WTC11 (cell line): Measurements from ENCODE around the gene PXK. TPM values are rescaled to one million over a fixed set of nuclear protein-coding genes. Genes with fewer than 3 reads are reported as not detected.

ENCODE experiments used
- ATAC-seq: fragments of 200-7000 bp; cut with Tn5 transposase; 2 replicates; pipeline ENCODE4 v1.10.0; 2021; ENCODE audit warnings: mild to moderate bottlenecking, moderate library complexity
- CTCF ChIA-PET: fragments of 300-600 bp; sonication (Branson Sonifier 250); formaldehyde crosslinking; loops from one replicate; lab custom pipeline; 2021; ENCODE audit warnings: antibody characterized with exemption; lab: Charles Lee
- POLR2A ChIA-PET: fragments of 350-600 bp; sonication (Branson Sonifier 250); formaldehyde crosslinking; loops from one replicate; lab custom pipeline; 2021; ENCODE audit warnings: antibody characterized with exemption; lab: Charles Lee
- DNase-seq: peaks from one replicate; pipeline ENCODE4 v3.0.0; 2021; ENCODE audit warnings: low spot score
- H3K27ac Mint-ChIP-seq: 2 replicates; pipeline ENCODE4 v1.8.0; 2021; ENCODE audit warnings: mixed read lengths
- H3K27me3 Mint-ChIP-seq: 2 replicates; pipeline ENCODE4 v1.8.0; 2021; ENCODE audit warnings: low read depth, mild to moderate bottlenecking, moderate library complexity, mixed read lengths
- H3K36me3 Mint-ChIP-seq: 2 replicates; pipeline ENCODE4 v1.8.0; 2021; ENCODE audit warnings: mixed read lengths
- H3K4me1 Mint-ChIP-seq: 2 replicates; pipeline ENCODE4 v1.8.0; 2022; ENCODE audit warnings: mixed read lengths
- H3K4me3 Mint-ChIP-seq: 2 replicates; pipeline ENCODE4 v1.8.0; 2021; ENCODE audit warnings: mild to moderate bottlenecking, moderate library complexity, mixed read lengths
- H3K9me3 Mint-ChIP-seq: 2 replicates; pipeline ENCODE4 v1.8.0; 2021; ENCODE audit warnings: mixed read lengths
- CREB1 ChIP-seq: sonication (generic); formaldehyde crosslinking; IDR thresholded peaks from 2 replicates; pipeline ENCODE4 v1.8.0; 2023; ENCODE audit warnings: mild to moderate bottlenecking, missing genetic modification reagents
- CREM ChIP-seq: sonication (generic); formaldehyde crosslinking; IDR thresholded peaks from 2 replicates; pipeline ENCODE4 v1.8.1; 2022; ENCODE audit warnings: mild to moderate bottlenecking, missing genetic modification reagents, moderate library complexity
- ESRRA ChIP-seq: sonication (generic); formaldehyde crosslinking; IDR thresholded peaks from 2 replicates; pipeline ENCODE4 v1.8.1; 2022; ENCODE audit warnings: mild to moderate bottlenecking, missing genetic modification reagents, borderline replicate concordance
- GRHL2 ChIP-seq: fragments of 250-450 bp; sonication (Bioruptor Pico); IDR thresholded peaks from 2 replicates; pipeline ENCODE4 v1.8.0; 2022; ENCODE audit warnings: mild to moderate bottlenecking, moderate library complexity; ENCODE audit not compliant: insufficient replicate concordance, severe bottlenecking
- KAT7 ChIP-seq: sonication (generic); formaldehyde crosslinking; IDR thresholded peaks from 2 replicates; pipeline ENCODE4 v1.8.1; 2023; ENCODE audit warnings: missing genetic modification reagents, mild to moderate bottlenecking, borderline replicate concordance
- NR2C2 ChIP-seq: sonication (generic); formaldehyde crosslinking; IDR thresholded peaks from 2 replicates; pipeline ENCODE4 v1.8.0; 2022; ENCODE audit warnings: mild to moderate bottlenecking, missing genetic modification reagents
- NR3C1 ChIP-seq: sonication (generic); formaldehyde crosslinking; conservative IDR thresholded peaks from 2 replicates; pipeline ENCODE4 v1.8.1; 2023; ENCODE audit warnings: low read depth, mild to moderate bottlenecking, missing genetic modification reagents
- PRRX2 ChIP-seq: fragments of 250-450 bp; sonication (Bioruptor Pico); IDR thresholded peaks from 2 replicates; pipeline ENCODE4 v1.8.0; 2021; ENCODE audit warnings: mild to moderate bottlenecking
- SOX15 ChIP-seq: fragments of 250-450 bp; sonication (Bioruptor Pico); IDR thresholded peaks from 2 replicates; pipeline ENCODE4 v1.9.0; 2021; ENCODE audit warnings: mild to moderate bottlenecking
- TP53 ChIP-seq: sonication (generic); formaldehyde crosslinking; IDR thresholded peaks from 2 replicates; pipeline ENCODE4 v1.8.1; 2023; ENCODE audit warnings: mild to moderate bottlenecking, missing genetic modification reagents
- total RNA-seq: library from RNA; stranded (reverse); gene quantifications from 3 replicates; pipeline ENCODE4 v1.2.3, GENCODE V29; 2021
- TF ChIP-seq, protein P1 (sequence below): fragments of 250-450 bp; sonication (Bioruptor Pico); IDR thresholded peaks from 2 replicates; pipeline ENCODE4 v1.9.0; 2021; ENCODE audit warnings: moderate library complexity, mild to moderate bottlenecking, inconsistent platforms, borderline replicate concordance
- TF ChIP-seq, protein P2 (sequence below): sonication (generic); formaldehyde crosslinking; IDR thresholded peaks from 2 replicates; pipeline ENCODE4 v1.8.0; 2023; ENCODE audit warnings: mild to moderate bottlenecking, missing genetic modification reagents
- TF ChIP-seq, protein P3 (sequence below): fragments of 250-450 bp; sonication (Bioruptor Pico); IDR thresholded peaks from 2 replicates; pipeline ENCODE4 v1.9.0; 2021; ENCODE audit warnings: mild to moderate bottlenecking, borderline replicate concordance
- TF ChIP-seq, protein P4 (sequence below): sonication (generic); formaldehyde crosslinking; IDR thresholded peaks from 2 replicates; pipeline ENCODE4 v1.8.1; 2023; ENCODE audit warnings: mild to moderate bottlenecking, missing genetic modification reagents, moderate library complexity
- TF ChIP-seq, protein P5 (sequence below): fragments of 250-450 bp; sonication (Bioruptor Pico); IDR thresholded peaks from 2 replicates; pipeline ENCODE4 v1.8.0; 2021; ENCODE audit warnings: mild to moderate bottlenecking
- TF ChIP-seq, protein P6 (sequence below): sonication (generic); formaldehyde crosslinking; conservative IDR thresholded peaks from 2 replicates; pipeline ENCODE4 v1.8.1; 2022; ENCODE audit warnings: mild to moderate bottlenecking, missing genetic modification reagents

Gene PXK
- total RNA-seq, 1 experiment from 2014 or later, result 9.4 TPM

DNA sequence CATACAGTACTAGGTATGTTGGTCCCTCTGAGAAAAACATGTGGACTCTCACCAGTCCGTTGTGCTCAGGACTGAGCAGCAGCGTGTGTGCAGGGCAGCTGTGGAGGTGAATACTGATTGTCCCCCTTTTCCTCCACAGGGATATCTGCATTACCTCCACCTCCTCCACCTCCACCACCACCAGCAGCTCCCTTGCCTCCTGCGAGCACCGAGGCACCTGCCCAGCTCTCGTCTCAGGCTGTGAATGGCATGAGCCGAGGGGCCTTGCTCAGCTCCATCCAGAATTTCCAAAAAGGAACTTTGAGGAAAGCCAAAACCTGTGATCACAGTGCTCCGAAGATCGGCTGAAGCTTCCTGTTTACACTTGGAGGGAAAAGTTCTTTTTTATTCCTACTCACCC, 91.9 kb downstream of the PXK start:
- peaks cover 52% of the 10 kb centered on the region for H3K36me3 Mint-ChIP-seq
- no peak for ATAC-seq
- POLR2A ChIA-PET, result interaction anchor here (0.8 to 1.2 kb wide), 2 partner anchors 8 to 10 kb away, joined by 3 read pairs; no protein-coding TSS in a partner anchor
- no peaks in the 10 kb centered on the region for H3K9me3 Mint-ChIP-seq
- no peak for DNase-seq
- H3K27ac Mint-ChIP-seq, result peak overlapping the region; percentile 65; the same call in 1 of the 2 replicates
- no peak overlapping the region for H3K4me3 Mint-ChIP-seq
- no peak for TF ChIP-seq TP53 (CRISPR knock-in tag)
- TF ChIP-seq ESRRA (CRISPR knock-in tag), result no peak
- no peak for TF ChIP-seq SOX15 (CRISPR knock-in tag)
- TF ChIP-seq KAT7 (CRISPR knock-in tag), result no peak
- TF ChIP-seq, protein P1, sequence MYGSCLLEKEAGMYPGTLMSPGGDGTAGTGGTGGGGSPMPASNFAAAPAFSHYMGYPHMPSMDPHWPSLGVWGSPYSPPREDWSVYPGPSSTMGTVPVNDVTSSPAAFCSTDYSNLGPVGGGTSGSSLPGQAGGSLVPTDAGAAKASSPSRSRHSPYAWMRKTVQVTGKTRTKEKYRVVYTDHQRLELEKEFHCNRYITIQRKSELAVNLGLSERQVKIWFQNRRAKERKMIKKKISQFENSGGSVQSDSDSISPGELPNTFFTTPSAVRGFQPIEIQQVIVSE (CRISPR knock-in tag), result no peak
- no peak for TF ChIP-seq NR3C1 (CRISPR knock-in tag)
- no peak for TF ChIP-seq PRRX2 (CRISPR knock-in tag)
- no peak for TF ChIP-seq NR2C2 (CRISPR knock-in tag)
- TF ChIP-seq, protein P2, sequence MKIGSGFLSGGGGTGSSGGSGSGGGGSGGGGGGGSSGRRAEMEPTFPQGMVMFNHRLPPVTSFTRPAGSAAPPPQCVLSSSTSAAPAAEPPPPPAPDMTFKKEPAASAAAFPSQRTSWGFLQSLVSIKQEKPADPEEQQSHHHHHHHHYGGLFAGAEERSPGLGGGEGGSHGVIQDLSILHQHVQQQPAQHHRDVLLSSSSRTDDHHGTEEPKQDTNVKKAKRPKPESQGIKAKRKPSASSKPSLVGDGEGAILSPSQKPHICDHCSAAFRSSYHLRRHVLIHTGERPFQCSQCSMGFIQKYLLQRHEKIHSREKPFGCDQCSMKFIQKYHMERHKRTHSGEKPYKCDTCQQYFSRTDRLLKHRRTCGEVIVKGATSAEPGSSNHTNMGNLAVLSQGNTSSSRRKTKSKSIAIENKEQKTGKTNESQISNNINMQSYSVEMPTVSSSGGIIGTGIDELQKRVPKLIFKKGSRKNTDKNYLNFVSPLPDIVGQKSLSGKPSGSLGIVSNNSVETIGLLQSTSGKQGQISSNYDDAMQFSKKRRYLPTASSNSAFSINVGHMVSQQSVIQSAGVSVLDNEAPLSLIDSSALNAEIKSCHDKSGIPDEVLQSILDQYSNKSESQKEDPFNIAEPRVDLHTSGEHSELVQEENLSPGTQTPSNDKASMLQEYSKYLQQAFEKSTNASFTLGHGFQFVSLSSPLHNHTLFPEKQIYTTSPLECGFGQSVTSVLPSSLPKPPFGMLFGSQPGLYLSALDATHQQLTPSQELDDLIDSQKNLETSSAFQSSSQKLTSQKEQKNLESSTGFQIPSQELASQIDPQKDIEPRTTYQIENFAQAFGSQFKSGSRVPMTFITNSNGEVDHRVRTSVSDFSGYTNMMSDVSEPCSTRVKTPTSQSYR (CRISPR knock-in tag), result no peak
- TF ChIP-seq CREB1, result no peak
- TF ChIP-seq GRHL2 (CRISPR knock-in tag), result no peak
- TF ChIP-seq, protein P3, sequence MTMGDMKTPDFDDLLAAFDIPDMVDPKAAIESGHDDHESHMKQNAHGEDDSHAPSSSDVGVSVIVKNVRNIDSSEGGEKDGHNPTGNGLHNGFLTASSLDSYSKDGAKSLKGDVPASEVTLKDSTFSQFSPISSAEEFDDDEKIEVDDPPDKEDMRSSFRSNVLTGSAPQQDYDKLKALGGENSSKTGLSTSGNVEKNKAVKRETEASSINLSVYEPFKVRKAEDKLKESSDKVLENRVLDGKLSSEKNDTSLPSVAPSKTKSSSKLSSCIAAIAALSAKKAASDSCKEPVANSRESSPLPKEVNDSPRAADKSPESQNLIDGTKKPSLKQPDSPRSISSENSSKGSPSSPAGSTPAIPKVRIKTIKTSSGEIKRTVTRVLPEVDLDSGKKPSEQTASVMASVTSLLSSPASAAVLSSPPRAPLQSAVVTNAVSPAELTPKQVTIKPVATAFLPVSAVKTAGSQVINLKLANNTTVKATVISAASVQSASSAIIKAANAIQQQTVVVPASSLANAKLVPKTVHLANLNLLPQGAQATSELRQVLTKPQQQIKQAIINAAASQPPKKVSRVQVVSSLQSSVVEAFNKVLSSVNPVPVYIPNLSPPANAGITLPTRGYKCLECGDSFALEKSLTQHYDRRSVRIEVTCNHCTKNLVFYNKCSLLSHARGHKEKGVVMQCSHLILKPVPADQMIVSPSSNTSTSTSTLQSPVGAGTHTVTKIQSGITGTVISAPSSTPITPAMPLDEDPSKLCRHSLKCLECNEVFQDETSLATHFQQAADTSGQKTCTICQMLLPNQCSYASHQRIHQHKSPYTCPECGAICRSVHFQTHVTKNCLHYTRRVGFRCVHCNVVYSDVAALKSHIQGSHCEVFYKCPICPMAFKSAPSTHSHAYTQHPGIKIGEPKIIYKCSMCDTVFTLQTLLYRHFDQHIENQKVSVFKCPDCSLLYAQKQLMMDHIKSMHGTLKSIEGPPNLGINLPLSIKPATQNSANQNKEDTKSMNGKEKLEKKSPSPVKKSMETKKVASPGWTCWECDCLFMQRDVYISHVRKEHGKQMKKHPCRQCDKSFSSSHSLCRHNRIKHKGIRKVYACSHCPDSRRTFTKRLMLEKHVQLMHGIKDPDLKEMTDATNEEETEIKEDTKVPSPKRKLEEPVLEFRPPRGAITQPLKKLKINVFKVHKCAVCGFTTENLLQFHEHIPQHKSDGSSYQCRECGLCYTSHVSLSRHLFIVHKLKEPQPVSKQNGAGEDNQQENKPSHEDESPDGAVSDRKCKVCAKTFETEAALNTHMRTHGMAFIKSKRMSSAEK (CRISPR knock-in tag), result no peak
- TF ChIP-seq, protein P4, sequence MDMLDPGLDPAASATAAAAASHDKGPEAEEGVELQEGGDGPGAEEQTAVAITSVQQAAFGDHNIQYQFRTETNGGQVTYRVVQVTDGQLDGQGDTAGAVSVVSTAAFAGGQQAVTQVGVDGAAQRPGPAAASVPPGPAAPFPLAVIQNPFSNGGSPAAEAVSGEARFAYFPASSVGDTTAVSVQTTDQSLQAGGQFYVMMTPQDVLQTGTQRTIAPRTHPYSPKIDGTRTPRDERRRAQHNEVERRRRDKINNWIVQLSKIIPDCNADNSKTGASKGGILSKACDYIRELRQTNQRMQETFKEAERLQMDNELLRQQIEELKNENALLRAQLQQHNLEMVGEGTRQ (CRISPR knock-in tag), result no peak
- TF ChIP-seq CREM, result no peak
- TF ChIP-seq, protein P5, sequence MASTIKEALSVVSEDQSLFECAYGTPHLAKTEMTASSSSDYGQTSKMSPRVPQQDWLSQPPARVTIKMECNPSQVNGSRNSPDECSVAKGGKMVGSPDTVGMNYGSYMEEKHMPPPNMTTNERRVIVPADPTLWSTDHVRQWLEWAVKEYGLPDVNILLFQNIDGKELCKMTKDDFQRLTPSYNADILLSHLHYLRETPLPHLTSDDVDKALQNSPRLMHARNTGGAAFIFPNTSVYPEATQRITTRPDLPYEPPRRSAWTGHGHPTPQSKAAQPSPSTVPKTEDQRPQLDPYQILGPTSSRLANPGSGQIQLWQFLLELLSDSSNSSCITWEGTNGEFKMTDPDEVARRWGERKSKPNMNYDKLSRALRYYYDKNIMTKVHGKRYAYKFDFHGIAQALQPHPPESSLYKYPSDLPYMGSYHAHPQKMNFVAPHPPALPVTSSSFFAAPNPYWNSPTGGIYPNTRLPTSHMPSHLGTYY (CRISPR knock-in tag), result no peak
- TF ChIP-seq, protein P6, sequence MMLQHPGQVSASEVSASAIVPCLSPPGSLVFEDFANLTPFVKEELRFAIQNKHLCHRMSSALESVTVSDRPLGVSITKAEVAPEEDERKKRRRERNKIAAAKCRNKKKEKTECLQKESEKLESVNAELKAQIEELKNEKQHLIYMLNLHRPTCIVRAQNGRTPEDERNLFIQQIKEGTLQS, result no peak
- TF ChIP-seq, all 79 proteins: peak for 0
- CTCF ChIA-PET, result interaction anchor here (2.1 kb wide), 1 partner anchor 67 kb away, joined by 5 read pairs; the partner anchor contains the start of gene KCTD6
- peaks cover 7% of the 10 kb centered on the region for H3K4me1 Mint-ChIP-seq
- no peaks in the 10 kb centered on the region for H3K27me3 Mint-ChIP-seq
